ENCODE measurements around the gene TRAPPC6A.

TRAPPC6A gene

GRCh38 chr19:45213031-45213430, 35.0 kb upstream of the TRAPPC6A start:
- H3K36me3 ChIP-seq (ENCODE audit: insufficient read depth, low read length), result no peaks in the 10 kb centered on the region
- H3K4me1 ChIP-seq (ENCODE audit: control insufficient read depth, insufficient read depth, low read length, unreplicated experiment), result no peaks in the 10 kb centered on the region
- H3K4me3 ChIP-seq (ENCODE audit: low read depth, low read length), result no peak overlapping the region
- H3K79me2 ChIP-seq (ENCODE audit: control insufficient read depth, insufficient read depth, low read length, unreplicated experiment), result no peaks in the 10 kb centered on the region
- H3K27me3 ChIP-seq (ENCODE audit: insufficient read depth, low read length), result peaks cover 23% of the 10 kb centered on the region
- no peak overlapping the region for H3K27ac ChIP-seq (ENCODE audit: low read depth, low read length)
- H2AFZ ChIP-seq (ENCODE audit: low read length, unreplicated experiment), result no peak overlapping the region

GRCh38 chr19:45211751-45212381, 33.8 kb upstream of the TRAPPC6A start:
- no peak overlapping the region for H3K4me3 ChIP-seq (ENCODE audit: low read depth, low read length)
- no peak overlapping the region for H2AFZ ChIP-seq (ENCODE audit: low read length, unreplicated experiment)
- no peak overlapping the region for H3K27ac ChIP-seq (ENCODE audit: low read depth, low read length)
- no peaks in the 10 kb centered on the region for H3K4me1 ChIP-seq (ENCODE audit: control insufficient read depth, insufficient read depth, low read length, unreplicated experiment)
- H3K36me3 ChIP-seq (ENCODE audit: insufficient read depth, low read length), result no peaks in the 10 kb centered on the region
- H3K27me3 ChIP-seq (ENCODE audit: insufficient read depth, low read length), result peaks cover 12% of the 10 kb centered on the region
- no peaks in the 10 kb centered on the region for H3K79me2 ChIP-seq (ENCODE audit: control insufficient read depth, insufficient read depth, low read length, unreplicated experiment)

- Histone ChIP-seq H2AFZ (ENCODE audit: low read length, unreplicated experiment) (no peak overlapping the region), H3K27ac (ENCODE audit: low read depth, low read length) (no peak overlapping the region), H3K36me3 (ENCODE audit: insufficient read depth, low read length) (no peaks in the 10 kb centered on the region), H3K4me3 (ENCODE audit: low read depth, low read length) (no peak overlapping the region), H3K79me2 (ENCODE audit: control insufficient read depth, insufficient read depth, low read length, unreplicated experiment) (no peaks in the 10 kb centered on the region), H3K27me3 (ENCODE audit: insufficient read depth, low read length) (no peaks in the 10 kb centered on the region), H3K4me1 (ENCODE audit: control insufficient read depth, insufficient read depth, low read length, unreplicated experiment) (no peaks in the 10 kb centered on the region)
Observed at GRCh38 chr19:45206328-45206727, 28.3 kb upstream of the TRAPPC6A start.

GRCh38 chr19:45205810-45206209, 27.8 kb upstream of the TRAPPC6A start:
- Histone ChIP-seq H3K27ac (ENCODE audit: low read depth, low read length) (no peak overlapping the region), H3K36me3 (ENCODE audit: insufficient read depth, low read length) (no peaks in the 10 kb centered on the region), H3K4me1 (ENCODE audit: control insufficient read depth, insufficient read depth, low read length, unreplicated experiment) (no peaks in the 10 kb centered on the region), H2AFZ (ENCODE audit: low read length, unreplicated experiment) (no peak overlapping the region), H3K79me2 (ENCODE audit: control insufficient read depth, insufficient read depth, low read length, unreplicated experiment) (no peaks in the 10 kb centered on the region), H3K27me3 (ENCODE audit: insufficient read depth, low read length) (no peaks in the 10 kb centered on the region), H3K4me3 (ENCODE audit: low read depth, low read length) (no peak overlapping the region)

- no peaks in the 10 kb centered on the region for H3K27me3 ChIP-seq (ENCODE audit: insufficient read depth, low read length)
- no peak overlapping the region for H3K27ac ChIP-seq (ENCODE audit: low read depth, low read length)
- H3K4me1 ChIP-seq (ENCODE audit: control insufficient read depth, insufficient read depth, low read length, unreplicated experiment), result no peaks in the 10 kb centered on the region
- H2AFZ ChIP-seq (ENCODE audit: low read length, unreplicated experiment), result no peak overlapping the region
- H3K79me2 ChIP-seq (ENCODE audit: control insufficient read depth, insufficient read depth, low read length, unreplicated experiment), result no peaks in the 10 kb centered on the region
- H3K4me3 ChIP-seq (ENCODE audit: low read depth, low read length), result no peak overlapping the region
- no peaks in the 10 kb centered on the region for H3K36me3 ChIP-seq (ENCODE audit: insufficient read depth, low read length)
Observed at GRCh38 chr19:45202637-45203036, 24.6 kb upstream of the TRAPPC6A start.

GRCh38 chr19:45200568-45200967, 22.5 kb upstream of the TRAPPC6A start:
- Histone ChIP-seq H3K79me2 (ENCODE audit: control insufficient read depth, insufficient read depth, low read length, unreplicated experiment) (no peaks in the 10 kb centered on the region), H3K27me3 (ENCODE audit: insufficient read depth, low read length) (no peaks in the 10 kb centered on the region), H3K36me3 (ENCODE audit: insufficient read depth, low read length) (no peaks in the 10 kb centered on the region), H3K4me3 (ENCODE audit: low read depth, low read length) (no peak overlapping the region), H2AFZ (ENCODE audit: low read length, unreplicated experiment) (no peak overlapping the region), H3K4me1 (ENCODE audit: control insufficient read depth, insufficient read depth, low read length, unreplicated experiment) (no peaks in the 10 kb centered on the region), H3K27ac (ENCODE audit: low read depth, low read length) (no peak overlapping the region)

GRCh38 chr19:45195764-45196163, 17.7 kb upstream of the TRAPPC6A start:
- no peaks in the 10 kb centered on the region for H3K27me3 ChIP-seq (ENCODE audit: insufficient read depth, low read length)
- no peaks in the 10 kb centered on the region for H3K79me2 ChIP-seq (ENCODE audit: control insufficient read depth, insufficient read depth, low read length, unreplicated experiment)
- H2AFZ ChIP-seq (ENCODE audit: low read length, unreplicated experiment), result no peak overlapping the region
- H3K27ac ChIP-seq (ENCODE audit: low read depth, low read length), result no peak overlapping the region
- H3K36me3 ChIP-seq (ENCODE audit: insufficient read depth, low read length), result no peaks in the 10 kb centered on the region
- no peaks in the 10 kb centered on the region for H3K4me1 ChIP-seq (ENCODE audit: control insufficient read depth, insufficient read depth, low read length, unreplicated experiment)
- no peak overlapping the region for H3K4me3 ChIP-seq (ENCODE audit: low read depth, low read length)

GRCh38 chr19:45191375-45191774, 13.3 kb upstream of the TRAPPC6A start:
- Histone ChIP-seq H3K4me3 (ENCODE audit: low read depth, low read length) (no peak overlapping the region), H3K27ac (ENCODE audit: low read depth, low read length) (no peak overlapping the region), H3K79me2 (ENCODE audit: control insufficient read depth, insufficient read depth, low read length, unreplicated experiment) (no peaks in the 10 kb centered on the region), H3K27me3 (ENCODE audit: insufficient read depth, low read length) (no peaks in the 10 kb centered on the region), H3K4me1 (ENCODE audit: control insufficient read depth, insufficient read depth, low read length, unreplicated experiment) (no peaks in the 10 kb centered on the region), H3K36me3 (ENCODE audit: insufficient read depth, low read length) (no peaks in the 10 kb centered on the region), H2AFZ (ENCODE audit: low read length, unreplicated experiment) (no peak overlapping the region)

- Histone ChIP-seq H3K36me3 (ENCODE audit: insufficient read depth, low read length) (no peaks in the 10 kb centered on the region), H3K4me1 (ENCODE audit: control insufficient read depth, insufficient read depth, low read length, unreplicated experiment) (no peaks in the 10 kb centered on the region), H3K79me2 (ENCODE audit: control insufficient read depth, insufficient read depth, low read length, unreplicated experiment) (no peaks in the 10 kb centered on the region), H3K27me3 (ENCODE audit: insufficient read depth, low read length) (no peaks in the 10 kb centered on the region), H3K4me3 (ENCODE audit: low read depth, low read length) (no peak overlapping the region), H3K27ac (ENCODE audit: low read depth, low read length) (no peak overlapping the region), H2AFZ (ENCODE audit: low read length, unreplicated experiment) (no peak overlapping the region)
Observed at GRCh38 chr19:45189971-45190370, 11.9 kb upstream of the TRAPPC6A start.

- Histone ChIP-seq H3K27me3 (ENCODE audit: insufficient read depth, low read length) (no peaks in the 10 kb centered on the region), H2AFZ (ENCODE audit: low read length, unreplicated experiment) (no peak overlapping the region)
Observed at GRCh38 chr19:45187421-45188100, 9.5 kb upstream of the TRAPPC6A start.

More at GRCh38 chr19:45187421-45188100, 9.5 kb upstream of the TRAPPC6A start:
- H3K36me3 ChIP-seq (ENCODE audit: insufficient read depth, low read length), result no peaks in the 10 kb centered on the region
- no peaks in the 10 kb centered on the region for H3K4me1 ChIP-seq (ENCODE audit: control insufficient read depth, insufficient read depth, low read length, unreplicated experiment)
- no peaks in the 10 kb centered on the region for H3K79me2 ChIP-seq (ENCODE audit: control insufficient read depth, insufficient read depth, low read length, unreplicated experiment)
- H3K4me3 ChIP-seq (ENCODE audit: low read depth, low read length), result no peak overlapping the region
- no peak overlapping the region for H3K27ac ChIP-seq (ENCODE audit: low read depth, low read length)
